Left ventricle myocardium superior (tissue), 1 donor: ENCODE measurements around the gene SEPHS1. TPM values are rescaled to one million over a fixed set of nuclear protein-coding genes. Genes with fewer than 3 reads are reported as not detected.

Source experiments
- ATAC-seq: fragments of 200-7000 bp; cut with Tn5 transposase; one replicate; pipeline ENCODE4 v1.9.1; 2020; ENCODE audit warnings: mild to moderate bottlenecking, moderate library complexity
- DNase-seq: peaks from one replicate; pipeline ENCODE4 v3.0.0-alpha.2; 2020
- intact Hi-C: fragments of 100-400 bp; cut with micrococcal nuclease; formaldehyde crosslinking; loops from one replicate; pipeline ENCODE4 v1.11.0; 2022
- total RNA-seq: library from RNA; stranded (reverse); fragmentation: NEBNext Ultra II Directional; extraction: Animal tissue kit (Norgen Biotek cat#: 25700); gene quantifications from one replicate; pipeline ENCODE4 v1.2.1, GENCODE V29; 2021
- donor health status: DM: no; HTN: yes; CAD: no; lungs with severe emphysema.

Gene SEPHS1
- total RNA-seq, 1 donor from 2014 or later, result 27.8 TPM

GRCh38 chr10:13371897-13372470 lies 23.9 kb upstream of the SEPHS1 start:
- intact Hi-C loops, result loop anchor here (10.0 kb wide), 1 partner anchor 63 kb away; no protein-coding TSS in a partner anchor
- ATAC-seq (peak; percentile 91), DNase-seq (peak; percentile 55)

GRCh38 chr10:13366891-13367290 lies 18.8 kb upstream of the SEPHS1 start:
- ATAC-seq (no peak), DNase-seq (no peak)
- intact Hi-C loops, result no loop called here

GRCh38 chr10:13365831-13366230 lies 17.7 kb upstream of the SEPHS1 start:
- ATAC-seq (no peak), DNase-seq (no peak)
- intact Hi-C loops, result no loop called here

GRCh38 chr10:13365243-13365642 lies 17.1 kb upstream of the SEPHS1 start:
- intact Hi-C loops, result no loop called here

GRCh38 chr10:13360587-13360986 lies 12.5 kb upstream of the SEPHS1 start:
- intact Hi-C loops, result no loop called here
- DNase-seq, result no peak
- ATAC-seq, result no peak

More at GRCh38 chr10:13365243-13365642, 17.1 kb upstream of the SEPHS1 start:
- ATAC-seq, result no peak
- no peak for DNase-seq

GRCh38 chr10:13356392-13356791 lies 8.3 kb upstream of the SEPHS1 start:
- no peak for DNase-seq
- intact Hi-C loops, result no loop called here
- no peak for ATAC-seq

- intact Hi-C loops, result no loop called here
- no peak for ATAC-seq
These were observed 6.7 kb upstream of the SEPHS1 start for GRCh38 chr10:13354783-13355182.

GRCh38 chr10:13352519-13352918 lies 4.4 kb upstream of the SEPHS1 start:
- intact Hi-C loops, result no loop called here
- ATAC-seq (no peak), DNase-seq (no peak)

More at GRCh38 chr10:13354783-13355182, 6.7 kb upstream of the SEPHS1 start:
- no peak for DNase-seq

GRCh38 chr10:13351340-13351915 lies 3.3 kb upstream of the SEPHS1 start:
- ATAC-seq, result no peak
- intact Hi-C loops, result no loop called here
- no peak for DNase-seq

- DNase-seq, result peak; percentile 56
- ATAC-seq, result peak; percentile 35
- intact Hi-C loops, result no loop called here
These were observed 1.6 kb upstream of the SEPHS1 start for GRCh38 chr10:13349463-13350274.

GRCh38 chr10:13347500-13348156 lies 465 bp downstream of the SEPHS1 start:
- ATAC-seq (peak; percentile 79), DNase-seq (peak; percentile 91)
- intact Hi-C loops, result no loop called here

- peak; percentile 30 for ATAC-seq
- peak; percentile 55 for DNase-seq
- intact Hi-C loops, result no loop called here
These were observed 1.0 kb downstream of the SEPHS1 start for GRCh38 chr10:13347043-13347499.

GRCh38 chr10:13346283-13347042 lies 1.6 kb downstream of the SEPHS1 start:
- intact Hi-C loops, result no loop called here
- no peak for ATAC-seq
- no peak for DNase-seq

- intact Hi-C loops, result no loop called here
- ATAC-seq, result peak; percentile 15
- DNase-seq, result no peak
These were observed 7.3 kb downstream of the SEPHS1 start for GRCh38 chr10:13340626-13341376.

GRCh38 chr10:13340068-13340467 lies 8.0 kb downstream of the SEPHS1 start:
- peak; percentile 53 for ATAC-seq
- DNase-seq, result no peak
- intact Hi-C loops, result no loop called here

GRCh38 chr10:13338390-13339110 lies 9.5 kb downstream of the SEPHS1 start:
- DNase-seq (no peak), ATAC-seq (peak; percentile 70)
- intact Hi-C loops, result no loop called here

GRCh38 chr10:13337827-13338196 lies 10.3 kb downstream of the SEPHS1 start:
- intact Hi-C loops, result no loop called here
- ATAC-seq (no peak), DNase-seq (no peak)
